Kidney (tissue), 14 donors: Measurements from ENCODE around the gene HAUS5. TPM values are rescaled to one million over a fixed set of nuclear protein-coding genes. Genes with fewer than 3 reads are reported as not detected.

ENCODE experiments used
- DNase-seq, 5 donors: peaks; one replicate each; pipeline ENCODE4 v3.0.0-alpha.2; 2013 to 2020
- FAIRE-seq: peaks from 2 replicates; lab custom pipeline; 2012; peaks lifted over from hg19 to GRCh38; lab: Jason Lieb, UNC
- H3K27ac ChIP-seq, 2 donors: one replicate each; pipeline ENCODE4 v1.7.0; 2013; ENCODE audit warnings: low read depth in 2 of 2, low read length in 2 of 2, inconsistent platforms in 1 of 2
- H3K27me3 ChIP-seq: one replicate; pipeline ENCODE4 v1.7.1; 2013; ENCODE audit warnings: low read length, inconsistent platforms; ENCODE audit not compliant: control insufficient read depth, insufficient read depth
- H3K36me3 ChIP-seq, 3 donors: one replicate each; pipeline versions ENCODE4 v1.7.0 to v1.7.1; 2013; ENCODE audit warnings: low read length in 3 of 3, control low read depth in 1 of 3, inconsistent platforms in 1 of 3; ENCODE audit not compliant: insufficient read depth in 3 of 3, control insufficient read depth in 2 of 3
- H3K4me1 ChIP-seq, 3 donors: one replicate each; pipeline versions ENCODE4 v1.7.0 to v1.7.1; 2013; ENCODE audit warnings: low read length in 3 of 3, inconsistent platforms in 1 of 3, low read depth in 1 of 3; ENCODE audit not compliant: control insufficient read depth in 2 of 3, insufficient read depth in 2 of 3
- H3K4me3 ChIP-seq, 3 donors: one replicate each; pipeline versions ENCODE4 v1.7.0 to v1.8.1; 2013; ENCODE audit warnings: low read length in 3 of 3, control low read depth in 1 of 3, inconsistent platforms in 1 of 3
- H3K9ac ChIP-seq, 3 donors: one replicate each; pipeline versions ENCODE4 v1.7.0 to v1.7.1; 2013; ENCODE audit warnings: low read length in 3 of 3, control low read depth in 1 of 3, inconsistent platforms in 1 of 3
- H3K9me3 ChIP-seq, 3 donors: one replicate each; pipeline versions ENCODE4 v1.7.0 to v1.7.1; 2013; ENCODE audit warnings: low read length in 3 of 3, control low read depth in 1 of 3, inconsistent platforms in 1 of 3; ENCODE audit not compliant: control insufficient read depth in 2 of 3, insufficient read depth in 1 of 3
- CTCF ChIP-seq: IDR thresholded peaks from 3 replicates; pipeline ENCODE4 v1.5.1; 2012; ENCODE audit warnings: mild to moderate bottlenecking, moderate library complexity, borderline replicate concordance; ENCODE audit not compliant: insufficient read depth; ENCODE audit errors: extremely low read depth
- intact Hi-C: fragments of 100-400 bp; cut with DNase I; formaldehyde crosslinking; loops from one replicate; pipeline ENCODE4 v1.11.1; 2022
- polyA plus RNA-seq: library from polyadenylated mRNA; stranded (reverse); fragments of 350-450 nt; fragmentation: Illumina TruSeq; extraction: RNeasy Lipid Tissue Mini Kit (QIAGEN cat#74804); gene quantifications from one replicate; pipeline ENCODE4 v1.2.3, GENCODE V29; 2014; ENCODE audit warnings: low read depth, low replicate concordance; ENCODE audit not compliant: insufficient read depth
- total RNA-seq: library from RNA; stranded (reverse); fragmentation: NEBNext Ultra II Directional; extraction: Animal tissue kit (Norgen Biotek cat#: 25700); gene quantifications from one replicate; pipeline ENCODE4 v1.2.1, GENCODE V29; 2021
- donor health status: control.
- donor health status: control.
- donor health status: control.
- donor health status: control.
- donor health status: control.
- donor health status: DM: yes; HTN: yes; CAD: no.
- donor health status: Normal renal cell carcinoma (clear cell type).

Gene HAUS5
- total and polyA plus RNA-seq, 2 donors from 2014 or later = 6.8 to 15.9 TPM

- Histone ChIP-seq H3K4me1 (peaks cover 0 to 5% (median 4%) of the 10 kb centered on the region in 3 donors), H3K36me3 (no peaks in the 10 kb centered on the region)
Measured at GRCh38 chr19:35607661-35608060, 4.9 kb upstream of the HAUS5 start.

GRCh38 chr19:35608251-35608650, 4.3 kb upstream of the HAUS5 start:
- intact Hi-C loops = no loop called here
- no peak for FAIRE-seq

More at GRCh38 chr19:35607661-35608060, 4.9 kb upstream of the HAUS5 start:
- Histone ChIP-seq H3K27ac (no peak overlapping the region), H3K27me3 (no peaks in the 10 kb centered on the region), H3K9ac (no peak overlapping the region), H3K4me3 (no peak overlapping the region), H3K9me3 (no peaks in the 10 kb centered on the region)
- no peak for TF ChIP-seq CTCF
- DNase-seq = no peak
- intact Hi-C loops = no loop called here
- FAIRE-seq = no peak

GRCh38 chr19:35609851-35610353, 2.6 kb upstream of the HAUS5 start:
- no peak overlapping the region for H3K27ac ChIP-seq
- no peak overlapping the region for H3K4me3 ChIP-seq
- DNase-seq = no peak
- no peaks in the 10 kb centered on the region for H3K9me3 ChIP-seq
- H3K27me3 ChIP-seq = no peaks in the 10 kb centered on the region
- intact Hi-C loops = no loop called here
- no peak overlapping the region for H3K9ac ChIP-seq
- no peak for TF ChIP-seq CTCF
- no peaks in the 10 kb centered on the region for H3K36me3 ChIP-seq
- no peak for FAIRE-seq
- H3K4me1 ChIP-seq = peaks cover 0 to 12% (median 10%) of the 10 kb centered on the region in 3 donors

More at GRCh38 chr19:35608251-35608650, 4.3 kb upstream of the HAUS5 start:
- no peak overlapping the region for H3K27ac ChIP-seq
- H3K9ac ChIP-seq = no peak overlapping the region
- H3K9me3 ChIP-seq = no peaks in the 10 kb centered on the region
- TF ChIP-seq CTCF = no peak
- H3K27me3 ChIP-seq = no peaks in the 10 kb centered on the region
- H3K4me1 ChIP-seq = peaks cover 0 to 11% (median 9%) of the 10 kb centered on the region in 3 donors
- H3K4me3 ChIP-seq = no peak overlapping the region
- no peaks in the 10 kb centered on the region for H3K36me3 ChIP-seq
- no peak for DNase-seq

GRCh38 chr19:35612224-35612558, 344 bp upstream of the HAUS5 start:
- DNase-seq (no peak), FAIRE-seq (no peak)
- peak overlapping the region; percentile 40 to 97 (median 55) for H3K4me3 ChIP-seq
- no peaks in the 10 kb centered on the region for H3K9me3 ChIP-seq
- no peak overlapping the region for H3K27ac ChIP-seq
- peaks cover 0 to 2% (median 0%) of the 10 kb centered on the region in 3 donors for H3K36me3 ChIP-seq
- H3K27me3 ChIP-seq = no peaks in the 10 kb centered on the region
- peak overlapping the region; percentile 20 to 39 (median 34) for H3K9ac ChIP-seq
- intact Hi-C loops = no loop called here
- peaks cover 0 to 12% (median 10%) of the 10 kb centered on the region in 3 donors for H3K4me1 ChIP-seq
- no peak for TF ChIP-seq CTCF
